GM12892 (cell line): ENCODE measurements around the gene IGF1R.

Source experiments
- DNase-seq: peaks from one replicate; pipeline ENCODE4 v3.0.0; 2011; ENCODE audit not compliant: insufficient read length
- FAIRE-seq: peaks from 2 replicates; lab custom pipeline; 2011; peaks lifted over from hg19 to GRCh38; lab: Jason Lieb, UNC
- POLR2A ChIP-seq: IDR thresholded peaks from 2 replicates; pipeline ENCODE4 v1.6.1; 2011; ENCODE audit warnings: low read depth, low read length, control low read depth
- POLR2AphosphoS5 ChIP-seq: IDR thresholded peaks from 2 replicates; pipeline ENCODE4 v1.6.1; 2011; ENCODE audit warnings: low read depth, low read length, control low read depth
- TAF1 ChIP-seq: IDR thresholded peaks from 2 replicates; pipeline ENCODE4 v1.6.1; 2011; ENCODE audit warnings: low read depth, mild to moderate bottlenecking, control low read depth, low read length, borderline replicate concordance

IGF1R gene

DNA sequence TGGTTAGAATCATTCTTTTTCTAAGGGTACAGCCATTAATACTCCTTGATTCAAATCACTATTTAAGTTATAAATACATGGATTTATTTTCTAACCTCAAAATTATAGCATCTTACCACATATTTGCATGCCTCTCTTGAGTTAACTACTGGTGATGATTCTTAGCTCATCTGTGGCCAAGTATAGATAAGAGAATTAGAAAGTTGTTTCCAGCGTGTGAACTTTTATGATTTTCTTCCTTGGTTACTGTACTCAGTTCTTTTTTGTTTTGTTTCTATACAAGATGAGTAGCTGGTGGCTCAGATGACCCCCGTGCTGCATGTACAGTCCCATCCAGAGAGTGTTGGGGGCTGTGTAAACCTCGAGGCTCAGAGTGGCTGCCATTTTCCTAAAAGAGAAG, 124.6 kb downstream of the IGF1R start:
- no peak for TF ChIP-seq POLR2AphosphoS5
- DNase-seq, result no peak
- no peak for FAIRE-seq

DNA sequence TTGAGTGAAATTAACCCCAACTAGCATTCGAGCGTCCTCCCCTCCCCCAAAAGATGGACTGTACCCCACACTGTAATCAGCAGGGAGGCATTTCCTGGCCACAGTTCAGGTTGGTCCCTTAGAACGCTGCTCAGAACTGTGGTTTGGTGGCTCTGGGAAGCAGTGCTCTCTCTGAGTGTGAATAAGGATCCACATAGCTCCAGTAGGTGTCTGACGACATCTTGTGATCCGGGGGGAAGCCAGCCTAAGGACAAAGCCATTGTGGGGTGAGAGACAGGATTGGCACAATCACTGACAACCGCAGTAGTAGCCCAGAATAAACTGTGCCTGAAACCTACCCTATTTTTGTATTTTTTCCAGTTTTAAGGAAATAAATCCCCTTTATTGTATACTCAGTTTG, 125.3 kb downstream of the IGF1R start:
- TF ChIP-seq POLR2AphosphoS5 (no peak), POLR2A (no peak), TAF1 (no peak)
- DNase-seq, result no peak
- no peak for FAIRE-seq

DNA sequence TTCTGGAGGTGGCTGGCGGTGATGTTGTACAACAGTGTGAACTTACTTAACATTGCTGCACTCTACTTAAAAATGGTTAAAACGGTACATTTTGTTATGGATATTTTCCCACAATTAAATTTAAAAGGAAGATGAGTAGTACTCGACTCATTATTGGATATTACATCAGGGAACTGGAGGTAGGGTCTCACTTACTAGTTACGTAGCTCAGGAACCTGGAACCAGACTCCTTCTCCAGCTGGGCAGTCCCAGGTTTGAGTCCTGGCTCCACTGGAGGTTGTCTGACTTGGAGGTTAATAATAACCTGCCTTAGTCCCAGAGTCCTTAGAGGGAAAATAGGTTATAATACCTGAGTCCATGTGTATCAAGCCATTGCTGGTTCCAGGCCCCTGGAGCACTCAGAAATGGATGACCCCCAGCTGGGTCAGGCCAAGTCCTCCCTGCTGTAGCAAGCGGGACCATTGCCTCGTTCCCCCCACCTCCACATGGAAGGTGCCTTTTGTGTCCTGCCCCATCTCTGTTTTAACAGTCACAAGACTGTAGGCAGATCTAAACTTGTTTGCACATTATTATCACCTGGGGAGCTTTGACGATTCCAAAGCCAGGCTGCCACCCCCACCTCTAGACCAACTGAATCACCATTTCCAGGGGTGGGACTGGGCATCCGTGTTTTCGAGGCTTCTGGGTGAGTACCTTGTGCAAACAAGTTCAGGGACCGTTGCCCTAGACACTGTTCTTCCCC, 126.6 kb downstream of the IGF1R start:
- DNase-seq, result no peak

DNA sequence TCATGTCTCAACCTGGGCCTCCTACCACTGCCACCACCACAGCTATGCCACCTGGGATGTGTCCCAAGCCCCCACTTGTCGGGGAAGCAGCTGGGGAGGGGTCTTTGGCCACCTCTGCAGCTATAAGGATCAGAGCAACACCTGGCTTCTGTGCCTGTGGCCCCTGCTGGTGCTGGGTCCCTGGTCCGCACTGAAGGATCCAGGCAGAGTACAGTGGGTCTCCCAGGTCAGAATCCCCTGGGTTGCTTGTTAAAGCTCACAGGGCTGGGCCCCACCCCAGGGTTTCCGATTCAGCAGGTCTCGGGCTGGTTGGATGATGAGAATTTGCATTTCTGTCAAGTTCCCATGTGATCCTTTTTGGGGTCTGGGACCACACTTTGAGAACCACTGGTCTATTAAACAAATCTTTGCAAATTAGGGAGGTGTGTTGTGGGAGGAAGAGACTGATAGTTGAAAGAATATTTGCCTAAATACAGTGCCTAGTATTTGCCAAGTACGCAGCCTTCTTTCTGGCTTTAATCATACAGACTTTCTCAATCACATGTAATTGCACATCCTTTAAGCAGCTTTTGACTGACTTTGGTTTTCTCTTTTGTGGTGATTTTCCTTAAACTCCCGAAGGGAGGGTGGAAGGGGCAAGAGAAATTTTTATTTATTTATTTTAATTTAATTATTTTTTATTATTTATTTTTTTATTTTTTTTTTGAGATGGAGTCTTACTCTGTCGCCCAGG, 127.3 kb downstream of the IGF1R start:
- no peak for DNase-seq
- FAIRE-seq, result no peak
- TF ChIP-seq TAF1, result no peak
- no peak for TF ChIP-seq POLR2AphosphoS5
- TF ChIP-seq POLR2A, result no peak

More for the DNA sequence above, 126.6 kb downstream of the IGF1R start:
- TF ChIP-seq POLR2A, result no peak
- TF ChIP-seq TAF1, result no peak
- TF ChIP-seq POLR2AphosphoS5, result no peak
- no peak for FAIRE-seq

- TF ChIP-seq POLR2A (no peak), TAF1 (no peak), POLR2AphosphoS5 (no peak)
- FAIRE-seq (no peak), DNase-seq (no peak)
These were observed 128.4 kb downstream of the IGF1R start for GRCh38 chr15:98776607-98777281.

DNA sequence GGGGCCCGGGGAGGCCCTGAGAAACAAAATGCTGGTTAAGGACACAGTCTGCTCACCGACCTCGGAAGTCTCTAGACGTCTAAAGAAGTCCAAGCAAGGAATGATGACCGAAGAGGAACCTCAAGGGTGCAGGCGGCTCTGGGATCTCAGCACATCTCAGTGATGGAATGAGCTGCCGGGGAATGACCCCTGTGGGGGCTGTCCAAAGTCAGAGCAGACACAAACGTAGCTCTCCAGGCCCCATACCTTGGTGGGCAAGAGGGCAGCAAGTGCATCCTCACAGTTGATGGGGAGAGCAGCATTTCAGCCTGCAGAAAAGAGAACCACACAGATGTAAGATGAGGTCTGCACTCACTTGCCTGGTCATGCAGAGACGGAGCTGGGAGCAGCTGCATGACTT, 129.1 kb downstream of the IGF1R start:
- TF ChIP-seq POLR2AphosphoS5 (no peak), POLR2A (no peak), TAF1 (no peak)
- FAIRE-seq (no peak), DNase-seq (no peak)

DNA sequence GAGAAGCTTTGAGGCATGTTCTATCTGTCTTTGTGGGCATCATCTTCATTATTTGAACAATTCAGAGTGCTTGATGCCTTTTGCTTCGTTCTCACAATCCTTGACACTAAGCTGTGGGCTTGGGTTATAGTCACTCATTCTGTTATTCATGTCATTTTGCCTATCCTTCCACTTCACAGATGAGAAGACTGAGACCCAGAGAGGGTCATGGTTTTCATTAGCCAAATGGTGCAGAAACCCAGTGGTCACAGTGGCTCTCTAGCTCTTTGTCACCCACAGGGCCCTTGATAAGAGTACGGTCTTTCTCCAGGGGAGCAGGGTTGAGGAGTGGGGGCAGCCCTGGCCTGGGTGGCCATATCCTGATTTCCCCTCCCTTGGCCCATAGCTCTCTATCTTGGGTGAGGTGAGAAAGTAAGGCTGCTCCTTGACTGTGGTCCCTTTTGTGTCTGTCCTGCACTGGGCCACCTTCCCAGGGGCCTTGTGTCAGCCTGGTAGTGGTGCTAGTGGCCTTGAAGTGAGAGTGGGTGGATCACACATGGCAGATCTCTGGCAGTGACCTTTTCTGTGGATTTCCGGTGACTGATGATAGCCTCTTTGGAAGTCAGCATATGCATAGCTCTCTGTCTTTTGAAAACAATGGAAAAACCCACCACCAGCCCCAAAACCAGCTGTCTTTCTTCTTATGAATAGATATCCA, 130.1 kb downstream of the IGF1R start:
- no peak for DNase-seq
- no peak for FAIRE-seq

DNA sequence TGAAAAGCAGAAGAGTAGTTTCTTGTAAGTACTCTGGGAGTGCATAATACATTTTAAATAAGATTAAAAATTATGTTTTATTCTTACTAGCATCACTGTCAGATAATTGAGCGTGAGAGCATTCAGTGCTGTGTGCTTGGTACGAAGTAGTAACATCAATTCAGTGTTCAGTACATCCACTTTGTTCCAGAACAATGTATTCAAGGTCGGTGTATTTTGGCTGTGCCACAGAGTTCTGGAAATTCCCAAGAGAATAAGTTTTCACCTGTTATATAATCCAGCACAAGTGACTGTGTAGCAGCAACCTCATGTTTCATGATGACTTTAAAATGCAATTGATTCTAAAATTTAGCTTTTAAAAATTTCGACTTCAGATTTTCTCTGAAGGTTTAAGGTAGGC, 130.6 kb downstream of the IGF1R start:
- no peak for FAIRE-seq
- no peak for DNase-seq
- no peak for TF ChIP-seq POLR2AphosphoS5
- no peak for TF ChIP-seq TAF1
- TF ChIP-seq POLR2A, result no peak

More for the DNA sequence above, 130.1 kb downstream of the IGF1R start:
- TF ChIP-seq TAF1 (no peak), POLR2A (no peak), POLR2AphosphoS5 (no peak)

DNA sequence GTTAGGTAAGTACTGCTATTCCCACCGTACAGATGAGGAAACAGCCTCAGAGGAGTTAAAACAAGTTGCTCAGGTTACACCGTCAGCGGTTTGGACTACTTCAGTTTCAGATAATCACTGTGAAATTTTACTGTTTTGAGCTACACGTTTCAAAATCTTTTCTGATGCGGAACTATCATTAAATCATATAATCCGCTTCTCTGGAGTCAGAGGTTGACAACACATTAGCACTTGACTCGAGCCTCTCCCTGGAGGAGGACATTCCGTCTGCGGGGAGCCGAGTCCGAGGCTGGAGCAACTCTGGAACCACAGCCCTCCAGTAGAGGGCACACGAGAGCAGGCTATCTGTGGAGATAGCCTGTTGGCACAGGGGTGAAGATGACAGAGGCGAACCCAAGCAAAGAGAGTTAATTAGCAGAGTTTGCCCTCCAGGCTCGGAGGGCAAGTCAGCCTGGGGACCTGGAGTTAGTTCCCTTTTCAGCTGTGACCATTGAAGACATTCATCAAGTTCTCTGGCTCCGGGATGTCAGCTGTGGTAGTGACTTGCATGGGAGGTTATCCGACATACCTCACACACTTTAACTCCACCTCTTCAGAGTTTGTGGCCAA, 131.2 kb downstream of the IGF1R start:
- FAIRE-seq, result peak; percentile 93
- TF ChIP-seq TAF1 (no peak), POLR2A (no peak), POLR2AphosphoS5 (no peak)
- DNase-seq, result peak; percentile 31

DNA sequence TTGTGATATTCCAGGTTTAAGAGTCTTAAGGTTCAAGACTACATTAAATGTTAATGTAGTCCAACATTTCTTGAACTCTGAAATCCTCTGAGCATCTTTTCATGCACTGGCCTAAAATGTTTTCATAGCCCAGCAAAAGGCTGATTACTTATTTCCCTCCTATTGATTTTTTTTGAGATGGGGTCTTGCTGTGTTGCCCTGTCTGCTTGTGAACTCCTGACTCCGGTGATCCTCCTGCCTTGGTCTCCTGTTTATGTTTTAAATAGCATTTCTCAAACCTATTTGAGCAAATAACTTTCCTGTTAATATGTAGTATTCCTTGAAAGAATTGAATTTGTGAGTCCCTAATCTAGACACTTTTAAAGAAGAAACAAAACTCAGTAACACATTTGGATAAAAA, 133.5 kb downstream of the IGF1R start:
- FAIRE-seq (no peak), DNase-seq (no peak)
- TF ChIP-seq POLR2A (no peak), POLR2AphosphoS5 (no peak), TAF1 (no peak)

DNA sequence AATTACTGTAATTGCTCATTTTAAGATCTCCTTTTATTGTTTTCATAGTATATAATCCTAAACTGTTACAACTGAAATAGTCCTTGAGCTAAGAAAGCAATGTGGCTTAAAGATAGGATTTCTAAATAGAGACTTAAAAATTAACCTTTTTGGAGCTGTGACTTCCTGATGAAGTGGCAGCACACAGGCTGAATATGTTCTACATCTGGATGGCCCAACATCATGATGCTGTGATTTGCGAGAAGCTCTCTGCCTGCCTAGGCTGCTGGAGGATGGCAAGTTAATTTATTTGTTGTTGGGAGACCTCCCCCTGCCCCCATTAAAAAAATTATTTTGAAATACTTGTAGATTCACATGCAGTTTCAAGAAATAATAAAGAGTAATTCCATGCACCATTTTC, 134.5 kb downstream of the IGF1R start:
- FAIRE-seq (no peak), DNase-seq (no peak)

More for the DNA sequence above, 134.5 kb downstream of the IGF1R start:
- no peak for TF ChIP-seq POLR2A
